Vagina (tissue), 2 donors: ENCODE measurements around the gene CLTB.

Experiments used
- CTCF ChIP-seq, 3 experiments: fragments of 450-650 bp in 2 of 3; fragments of 200-600 bp in 1 of 3; sonication (generic) in 1 of 3; IDR thresholded peaks; one replicate each; pipeline ENCODE4 v1.5.1; 2017 to 2019; ENCODE audit warnings: antibody characterized with exemption in 3 of 3, mild to moderate bottlenecking in 2 of 3, moderate library complexity in 2 of 3
- POLR2A ChIP-seq, 2 donors: fragments of 450-650 bp; IDR thresholded peaks; one replicate each; pipeline ENCODE4 v1.6.1; 2017; ENCODE audit warnings: antibody characterized with exemption in 2 of 2, mild to moderate bottlenecking in 2 of 2, moderate library complexity in 2 of 2
- POLR2AphosphoS5 ChIP-seq, 2 donors: sonication (generic); formaldehyde crosslinking; IDR thresholded peaks; one replicate each; pipeline ENCODE4 v1.9.0; 2017; ENCODE audit warnings: antibody characterized with exemption in 2 of 2, mild to moderate bottlenecking in 2 of 2, low read depth in 1 of 2; ENCODE audit not compliant: insufficient read depth in 1 of 2

- TF ChIP-seq CTCF (IDR thresholded peaks at IDR 0.05) (no peak), POLR2AphosphoS5 (IDR thresholded peaks at IDR 0.05; ENCODE audit: insufficient read depth in 1 of 2, low read depth in 1 of 2) (no peak), POLR2A (IDR thresholded peaks at IDR 0.05) (no peak)
Measured at GRCh38 chr5:176394881-176395675, 21.3 kb downstream of the CLTB start.
